CD4-positive, alpha-beta T cell (primary cell): ENCODE data around the gene NUP62. TPM values are rescaled to one million over a fixed set of nuclear protein-coding genes. Genes with fewer than 3 reads are reported as not detected.

Experiments
- ATAC-seq: fragments of 200-7000 bp; cut with Tn5 transposase; one replicate; pipeline ENCODE4 v1.10.0; 2022; ENCODE audit warnings: mild to moderate bottlenecking; ENCODE audit not compliant: poor library complexity
- CTCF ChIA-PET: fragments of 350-600 bp; sonication (Branson Sonifier 250); formaldehyde crosslinking; loops from one replicate; lab custom pipeline; 2021; ENCODE audit warnings: antibody characterized with exemption, inconsistent platforms; lab: Charles Lee
- POLR2A ChIA-PET: fragments of 350-600 bp; sonication (Branson Sonifier 250); formaldehyde crosslinking; loops from one replicate; lab custom pipeline; 2021; ENCODE audit warnings: antibody characterized with exemption, inconsistent platforms; lab: Charles Lee
- DNase-seq, 14 experiments: peaks; one replicate each; pipeline ENCODE4 v3.0.0-alpha.2; 2013 to 2020; ENCODE audit warnings: mixed read lengths in 2 of 14
- H3K27ac ChIP-seq, 2 donors: one replicate each; pipeline versions ENCODE4 v1.5.1 to v1.7.0; 2013; ENCODE audit warnings: low read length in 2 of 2, low read depth in 1 of 2, mild to moderate bottlenecking in 1 of 2
- H3K27me3 ChIP-seq, 2 experiments: 1 replicate in 1 of 2; 2 replicates in 1 of 2; pipeline versions ENCODE4 v1.6.1 to v1.7.0; 2013; ENCODE audit warnings: low read length in 2 of 2, control low read depth in 1 of 2, mild to moderate bottlenecking in 1 of 2, moderate library complexity in 1 of 2; ENCODE audit not compliant: insufficient read depth in 2 of 2, control insufficient read depth in 1 of 2
- H3K36me3 ChIP-seq: one replicate; pipeline ENCODE4 v1.6.1; 2013; ENCODE audit warnings: low read length, control low read depth; ENCODE audit not compliant: insufficient read depth
- H3K4me1 ChIP-seq: one replicate; pipeline ENCODE4 v1.6.1; 2013; ENCODE audit warnings: low read length, control low read depth; ENCODE audit not compliant: insufficient read depth
- H3K4me3 ChIP-seq: one replicate; pipeline ENCODE4 v1.5.1; 2013; ENCODE audit warnings: mild to moderate bottlenecking, low read length, moderate library complexity
- H3K9me3 ChIP-seq, 2 experiments: 1 replicate in 1 of 2; 2 replicates in 1 of 2; pipeline versions ENCODE4 v1.6.1 to v1.7.0; 2013; ENCODE audit warnings: low read length in 2 of 2, mild to moderate bottlenecking in 2 of 2, control low read depth in 1 of 2, moderate library complexity in 1 of 2; ENCODE audit not compliant: control insufficient read depth in 1 of 2, insufficient read depth in 1 of 2
- H3K27ac Mint-ChIP-seq: one replicate; pipeline ENCODE4 v1.8.0; 2020; ENCODE audit warnings: mixed read lengths
- H3K27me3 Mint-ChIP-seq: one replicate; pipeline ENCODE4 v1.8.0; 2021; ENCODE audit warnings: mixed read lengths
- H3K36me3 Mint-ChIP-seq: one replicate; pipeline ENCODE4 v1.8.0; 2021; ENCODE audit warnings: low read depth, mixed read lengths
- H3K4me1 Mint-ChIP-seq: one replicate; pipeline ENCODE4 v1.8.0; 2021; ENCODE audit warnings: low read depth, mixed read lengths
- H3K4me3 Mint-ChIP-seq: one replicate; pipeline ENCODE4 v1.8.0; 2020; ENCODE audit warnings: mild to moderate bottlenecking, mixed read lengths
- H3K9me3 Mint-ChIP-seq: one replicate; pipeline ENCODE4 v1.8.0; 2020; ENCODE audit warnings: mixed read lengths
- intact Hi-C, 2 experiments: fragments of 100-400 bp; cut with DNase I in 1 of 2; cut with micrococcal nuclease in 1 of 2; formaldehyde crosslinking; loops; one replicate each; pipeline versions ENCODE4 v1.15.1 to v1.9.0; 2023 to 2025; cut with DNase I, micrococcal nuclease
- total RNA-seq, 174 experiments: library from RNA in 2 of 174; stranded (reverse) in 2 of 174; gene quantifications; one replicate each; pipeline ENCODE4 v1.2.3 and lab custom pipeline; 2021 to 2026
- TF ChIP-seq, protein P1 (sequence below): fragments of 200-600 bp; IDR thresholded peaks from one replicate; pipeline ENCODE4 v1.8.0; 2022; ENCODE audit warnings: antibody characterized with exemption, mild to moderate bottlenecking

Gene NUP62
- total RNA-seq, 2 experiments from 2014 or later, result 19.2 to 21.7 TPM

- CTCF ChIA-PET, result interaction anchor here (1.0 kb wide), 2 partner anchors 19 to 152 kb away, joined by 4 read pairs; partner anchors contain the start of gene PTOV1
- Mint-ChIP-seq H3K36me3 (peaks cover 30% of the 10 kb centered on the region), H3K4me3 (peak overlapping the region; percentile 95), H3K4me1 (peaks cover 35% of the 10 kb centered on the region), H3K27ac (no peak overlapping the region), H3K9me3 (no peaks in the 10 kb centered on the region), H3K27me3 (no peaks in the 10 kb centered on the region)
- TF ChIP-seq, protein P1, sequence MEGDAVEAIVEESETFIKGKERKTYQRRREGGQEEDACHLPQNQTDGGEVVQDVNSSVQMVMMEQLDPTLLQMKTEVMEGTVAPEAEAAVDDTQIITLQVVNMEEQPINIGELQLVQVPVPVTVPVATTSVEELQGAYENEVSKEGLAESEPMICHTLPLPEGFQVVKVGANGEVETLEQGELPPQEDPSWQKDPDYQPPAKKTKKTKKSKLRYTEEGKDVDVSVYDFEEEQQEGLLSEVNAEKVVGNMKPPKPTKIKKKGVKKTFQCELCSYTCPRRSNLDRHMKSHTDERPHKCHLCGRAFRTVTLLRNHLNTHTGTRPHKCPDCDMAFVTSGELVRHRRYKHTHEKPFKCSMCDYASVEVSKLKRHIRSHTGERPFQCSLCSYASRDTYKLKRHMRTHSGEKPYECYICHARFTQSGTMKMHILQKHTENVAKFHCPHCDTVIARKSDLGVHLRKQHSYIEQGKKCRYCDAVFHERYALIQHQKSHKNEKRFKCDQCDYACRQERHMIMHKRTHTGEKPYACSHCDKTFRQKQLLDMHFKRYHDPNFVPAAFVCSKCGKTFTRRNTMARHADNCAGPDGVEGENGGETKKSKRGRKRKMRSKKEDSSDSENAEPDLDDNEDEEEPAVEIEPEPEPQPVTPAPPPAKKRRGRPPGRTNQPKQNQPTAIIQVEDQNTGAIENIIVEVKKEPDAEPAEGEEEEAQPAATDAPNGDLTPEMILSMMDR, result no peak
- intact Hi-C loops, result loop anchor here in 1 of 2 experiments (2.0 kb wide), 2 partner anchors 18 to 52 kb away; partner anchors contain the start of gene PTOV1
- DNase-seq (no peak), ATAC-seq (peak; percentile 5)
- Histone ChIP-seq H3K9me3 (peaks cover 0 to 7% of the 10 kb centered on the region in 2 experiments), H3K36me3 (peaks cover 16% of the 10 kb centered on the region), H3K4me1 (peaks cover 67% of the 10 kb centered on the region), H3K27me3 (no peaks in the 10 kb centered on the region), H3K4me3 (peak overlapping the region; percentile 61), H3K27ac (peak overlapping the region; percentile 68 to 76)
- POLR2A ChIA-PET, result interaction anchor here (0.6 to 5.2 kb wide), 17 partner anchors 8 to 875 kb away, joined by 3 to 75 read pairs (median 5); partner anchors contain the start of genes AKT1S1, AP2A1, ATF5 and FUZ
Observed at GRCh38 chr19:49869009-49869483, 60.3 kb downstream of the NUP62 start.

GRCh38 chr19:49866933-49867782 is 62.1 kb downstream of the NUP62 start, which contains the start of gene PNKP:
TSS of gene PNKP (minus strand) at chr19:49867576. CDS start at chr19:49867204, 372 bp downstream.
- peak within 1 kb of the TSS; percentile 91 for H3K4me3 ChIP-seq
- H3K4me1 ChIP-seq, result peaks cover 67% of the 10 kb centered on the region
- peak; percentile 64 to 94 (median 82) for DNase-seq
- TF ChIP-seq, protein P1, result no peak
- Mint-ChIP-seq H3K36me3 (peaks cover 41% of the 10 kb centered on the region), H3K4me3 (peak within 1 kb of the TSS; percentile 95), H3K4me1 (peaks cover 39% of the 10 kb centered on the region), H3K27ac (no peak within 1 kb of the TSS), H3K9me3 (no peaks in the 10 kb centered on the region), H3K27me3 (no peaks in the 10 kb centered on the region)
- ChIA-PET CTCF (no interaction called here), POLR2A (interaction anchor here (0.7 to 5.2 kb wide), 10 partner anchors 9 to 225 kb away, joined by 3 to 75 read pairs (median 6); partner anchors contain the start of genes AKT1S1, AP2A1, FUZ and MED25)
- H3K27ac ChIP-seq, result peak within 1 kb of the TSS; percentile 90 to 96
- H3K9me3 ChIP-seq, result peaks cover 0 to 7% of the 10 kb centered on the region in 2 experiments
- ATAC-seq, result peak; percentile 33
- H3K27me3 ChIP-seq, result no peaks in the 10 kb centered on the region
- H3K36me3 ChIP-seq, result peaks cover 32% of the 10 kb centered on the region
- intact Hi-C loops, result loop anchor here (1.0 to 2.0 kb wide), 4 partner anchors 10 to 101 kb away; partner anchors contain the start of genes AKT1S1 (in 1 of the 2), MED25 (in 1 of the 2), PTOV1 (in 1 of the 2) and TBC1D17 (in 1 of the 2)

- Mint-ChIP-seq H3K9me3 (no peaks in the 10 kb centered on the region), H3K36me3 (peaks cover 50% of the 10 kb centered on the region), H3K27me3 (no peaks in the 10 kb centered on the region), H3K4me1 (peaks cover 28% of the 10 kb centered on the region), H3K4me3 (peak overlapping the region; percentile 15), H3K27ac (peak overlapping the region; percentile 17)
- DNase-seq, result no peak
- ChIA-PET POLR2A (interaction anchor here (5.2 kb wide), 1 partner anchor 12 kb away, joined by 63 read pairs; the partner anchor contains the start of genes AKT1S1 and TBC1D17), CTCF (no interaction called here)
- no peaks in the 10 kb centered on the region for H3K27me3 ChIP-seq
- H3K36me3 ChIP-seq, result peaks cover 48% of the 10 kb centered on the region
- intact Hi-C loops, result no loop called here
- peaks cover 0 to 7% of the 10 kb centered on the region in 2 experiments for H3K9me3 ChIP-seq
- no peak overlapping the region for H3K4me3 ChIP-seq
- H3K27ac ChIP-seq, result no peak overlapping the region
- TF ChIP-seq, protein P1, result no peak
- ATAC-seq, result no peak
- H3K4me1 ChIP-seq, result peaks cover 53% of the 10 kb centered on the region
Observed at GRCh38 chr19:49864890-49865289, 64.4 kb downstream of the NUP62 start.
